Right ventricle myocardium superior (tissue), 1 donor: Measurements from ENCODE around the gene C19orf53. TPM values are rescaled to one million over a fixed set of nuclear protein-coding genes. Genes with fewer than 3 reads are reported as not detected.
"Not testable (repeated sequence)": the region's sequence is repeated elsewhere in the genome, so short reads cannot be mapped to it uniquely, and the experiment has no call there.

Experiments
- ATAC-seq: fragments of 200-7000 bp; cut with Tn5 transposase; one replicate; pipeline ENCODE4 v1.9.1; 2020; ENCODE audit warnings: mild to moderate bottlenecking; ENCODE audit not compliant: poor library complexity
- DNase-seq: peaks from one replicate; pipeline ENCODE4 v3.0.0-alpha.2; 2020
- intact Hi-C: fragments of 100-400 bp; cut with DNase I; formaldehyde crosslinking; loops from one replicate; pipeline ENCODE4 v1.11.2; 2022
- long read RNA-seq: library from polyadenylated mRNA; unstranded; transcript quantifications from one replicate; pipeline ENCODE4 v2.0.0, GENCODE V29; 2021
- total RNA-seq: library from RNA; stranded (reverse); fragmentation: NEBNext Ultra II Directional; extraction: Animal tissue kit (Norgen Biotek cat#: 25700); gene quantifications from one replicate; pipeline ENCODE4 v1.2.1, GENCODE V29; 2021
- donor health status: DM: no; HTN: yes; CAD: no; lungs with severe emphysema.

The C19orf53 gene
- 88.1 TPM for total RNA-seq
- long read RNA-seq, transcript C19orf53-202 (3 exons, 873 nt) = major isoform, 71 of 78 reads
- long read RNA-seq, partial matches to known transcripts = 0 of 78 reads
- long read RNA-seq, other reads (novel, unspliced or antisense) = 5 of 78 reads

GRCh38 chr19:13774217-13775191 lies at the start of gene C19orf53:
TSS of gene C19orf53 (plus strand) at chr19:13774456. CDS start at chr19:13774478, 22 bp downstream.
- DNase-seq (peak; percentile 93), ATAC-seq (peak; percentile 98)
- intact Hi-C loops = no loop called here

- intact Hi-C loops = loop anchor here (10.0 kb wide), 1 partner anchor 452 kb away; no protein-coding TSS in a partner anchor
- ATAC-seq (no peak), DNase-seq (no peak)
Measured at GRCh38 chr19:13726323-13726722, 47.9 kb upstream of the C19orf53 start.

- intact Hi-C loops = loop anchor here (10.0 kb wide), 1 partner anchor 453 kb away; no protein-coding TSS in a partner anchor
- no peak for DNase-seq
- no peak for ATAC-seq
Measured at GRCh38 chr19:13727798-13728197, 46.5 kb upstream of the C19orf53 start.

- ATAC-seq (no peak), DNase-seq (no peak)
- intact Hi-C loops = loop anchor here (10.0 kb wide), 1 partner anchor 455 kb away; no protein-coding TSS in a partner anchor
Measured at GRCh38 chr19:13729859-13730258, 44.4 kb upstream of the C19orf53 start.

- peak; percentile 98 for DNase-seq
- intact Hi-C loops = no loop called here
- ATAC-seq = peak; percentile 100
Measured at GRCh38 chr19:13731147-13731964, 42.9 kb upstream of the C19orf53 start.

- intact Hi-C loops = no loop called here
- ATAC-seq = no peak
- DNase-seq = no peak
Measured at GRCh38 chr19:13732337-13732736, 41.9 kb upstream of the C19orf53 start.

GRCh38 chr19:13734751-13735150 lies 39.5 kb upstream of the C19orf53 start:
- DNase-seq = no peak
- no peak for ATAC-seq
- intact Hi-C loops = no loop called here

- ATAC-seq (no peak), DNase-seq (no peak)
- intact Hi-C loops = no loop called here
Measured at GRCh38 chr19:13738073-13738472, 36.2 kb upstream of the C19orf53 start.

GRCh38 chr19:13741893-13742292 lies 32.4 kb upstream of the C19orf53 start:
- DNase-seq = no peak
- ATAC-seq = no peak
- intact Hi-C loops = no loop called here

- DNase-seq (no peak), ATAC-seq (no peak)
- intact Hi-C loops = no loop called here
Measured at GRCh38 chr19:13742756-13743155, 31.5 kb upstream of the C19orf53 start.

- ATAC-seq = no peak
Measured at GRCh38 chr19:13744174-13744573, 30.1 kb upstream of the C19orf53 start.

GRCh38 chr19:13747098-13747453 lies 27.2 kb upstream of the C19orf53 start:
- no peak for ATAC-seq
- DNase-seq = no peak
- intact Hi-C loops = no loop called here

More at GRCh38 chr19:13744174-13744573, 30.1 kb upstream of the C19orf53 start:
- intact Hi-C loops = no loop called here
- DNase-seq = no peak

GRCh38 chr19:13748169-13748828 lies 26.0 kb upstream of the C19orf53 start:
- ATAC-seq = no peak
- intact Hi-C loops = no loop called here
- DNase-seq = no peak

- ATAC-seq (no peak), DNase-seq (no peak)
- intact Hi-C loops = no loop called here
Measured at GRCh38 chr19:13751436-13751835, 22.8 kb upstream of the C19orf53 start.

GRCh38 chr19:13753622-13754021 lies 20.6 kb upstream of the C19orf53 start:
- intact Hi-C loops, ATAC-seq, DNase-seq: not testable (repeated sequence)

GRCh38 chr19:13756210-13756609 lies 18.0 kb upstream of the C19orf53 start:
- no peak for ATAC-seq
- DNase-seq = no peak
- intact Hi-C loops = no loop called here

- intact Hi-C loops = no loop called here
- ATAC-seq (no peak), DNase-seq (no peak)
Measured at GRCh38 chr19:13757805-13758772, 16.2 kb upstream of the C19orf53 start.
